ENCODE results near the gene MIEF2. TPM values are rescaled to one million over a fixed set of nuclear protein-coding genes. Genes with fewer than 3 reads are reported as not detected.

The MIEF2 gene
- total RNA-seq, 1 donor from 2014 or later: 48.0 TPM

DNA sequence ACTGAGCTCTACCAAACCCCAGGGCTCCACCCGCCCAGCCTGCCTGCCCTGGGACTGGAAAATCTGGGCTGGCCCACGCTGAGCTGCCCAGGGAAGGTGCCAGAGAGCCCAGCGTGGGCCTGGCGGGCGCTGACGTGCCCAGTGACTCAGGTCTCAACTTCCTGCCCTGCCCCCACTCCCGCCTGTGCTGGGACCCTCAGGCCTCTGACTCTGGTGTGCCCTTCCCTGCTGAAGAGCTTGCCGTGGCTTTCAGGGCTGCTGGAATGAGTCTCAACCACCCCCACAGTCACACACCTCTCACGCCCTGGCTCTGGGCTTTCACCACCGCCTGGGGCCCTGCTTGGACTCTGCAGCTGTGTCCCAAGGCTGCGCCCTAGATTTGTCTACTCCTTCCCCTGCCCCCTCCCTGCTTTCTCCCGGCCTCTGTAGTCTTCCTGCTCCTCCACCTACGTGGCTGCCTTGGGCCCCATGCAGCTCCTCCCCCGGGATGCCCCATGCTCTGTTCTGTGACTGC, 24.7 kb upstream of the MIEF2 start:
- DNase-seq (ENCODE audit: low read depth): no peak
- H3K4me3 ChIP-seq (ENCODE audit: low read depth, low read length): no peak overlapping the region

GRCh38 chr17:18236494-18236893, 24.0 kb upstream of the MIEF2 start:
- TF ChIP-seq, protein P1, sequence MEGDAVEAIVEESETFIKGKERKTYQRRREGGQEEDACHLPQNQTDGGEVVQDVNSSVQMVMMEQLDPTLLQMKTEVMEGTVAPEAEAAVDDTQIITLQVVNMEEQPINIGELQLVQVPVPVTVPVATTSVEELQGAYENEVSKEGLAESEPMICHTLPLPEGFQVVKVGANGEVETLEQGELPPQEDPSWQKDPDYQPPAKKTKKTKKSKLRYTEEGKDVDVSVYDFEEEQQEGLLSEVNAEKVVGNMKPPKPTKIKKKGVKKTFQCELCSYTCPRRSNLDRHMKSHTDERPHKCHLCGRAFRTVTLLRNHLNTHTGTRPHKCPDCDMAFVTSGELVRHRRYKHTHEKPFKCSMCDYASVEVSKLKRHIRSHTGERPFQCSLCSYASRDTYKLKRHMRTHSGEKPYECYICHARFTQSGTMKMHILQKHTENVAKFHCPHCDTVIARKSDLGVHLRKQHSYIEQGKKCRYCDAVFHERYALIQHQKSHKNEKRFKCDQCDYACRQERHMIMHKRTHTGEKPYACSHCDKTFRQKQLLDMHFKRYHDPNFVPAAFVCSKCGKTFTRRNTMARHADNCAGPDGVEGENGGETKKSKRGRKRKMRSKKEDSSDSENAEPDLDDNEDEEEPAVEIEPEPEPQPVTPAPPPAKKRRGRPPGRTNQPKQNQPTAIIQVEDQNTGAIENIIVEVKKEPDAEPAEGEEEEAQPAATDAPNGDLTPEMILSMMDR (conservative IDR thresholded peaks at IDR 0.05; ENCODE audit: low read depth, low read length): no peak
- DNase-seq (ENCODE audit: low read depth): no peak
- H3K4me3 ChIP-seq (ENCODE audit: low read depth, low read length): no peak overlapping the region

More for the DNA sequence above, 24.7 kb upstream of the MIEF2 start:
- TF ChIP-seq, protein P1 (conservative IDR thresholded peaks at IDR 0.05; ENCODE audit: low read depth, low read length): no peak

DNA sequence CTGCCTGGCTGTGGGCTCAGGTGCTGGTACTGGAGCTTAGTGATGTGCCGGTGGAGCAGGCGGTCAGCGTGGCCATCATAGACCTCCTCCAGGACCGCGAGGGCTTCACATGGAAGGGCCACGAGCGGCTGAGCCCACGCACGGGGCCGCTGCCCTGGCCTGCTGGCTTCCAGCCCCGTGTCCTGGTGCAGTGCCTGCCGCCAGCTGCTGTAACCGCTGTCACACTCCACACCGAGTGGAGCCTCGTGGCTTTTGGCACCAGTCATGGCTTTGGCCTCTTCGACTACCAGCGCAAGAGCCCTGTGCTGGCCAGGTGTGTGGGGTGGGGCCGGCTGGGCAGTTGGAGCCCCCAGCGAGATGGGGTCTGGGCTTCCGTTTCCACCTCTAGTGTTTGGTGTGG, 23.0 kb upstream of the MIEF2 start:
- H3K4me3 ChIP-seq (ENCODE audit: low read depth, low read length): no peak overlapping the region
- TF ChIP-seq, protein P1 (conservative IDR thresholded peaks at IDR 0.05; ENCODE audit: low read depth, low read length): no peak
- DNase-seq (ENCODE audit: low read depth): no peak

DNA sequence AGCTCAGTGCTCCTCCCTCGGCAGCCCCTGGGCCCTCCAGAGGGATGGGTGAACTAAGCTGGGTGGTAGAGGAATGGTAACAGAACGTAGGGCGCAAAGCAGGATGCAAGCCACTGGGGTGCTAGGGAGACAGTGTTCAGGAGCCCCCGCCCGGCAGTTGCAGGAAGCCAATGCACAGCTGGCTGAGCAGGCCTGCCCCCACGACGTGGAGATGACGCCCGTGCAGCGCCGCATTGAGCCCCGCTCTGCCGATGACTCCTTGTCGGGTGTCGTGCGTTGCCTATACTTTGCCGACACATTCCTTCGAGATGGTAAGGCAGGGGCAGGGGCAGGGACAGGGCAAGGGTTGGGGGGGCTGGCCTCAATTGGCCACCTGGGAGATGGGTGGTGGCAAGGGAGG, 22.2 kb upstream of the MIEF2 start:
- no peak for DNase-seq (ENCODE audit: low read depth)
- TF ChIP-seq, protein P1 (conservative IDR thresholded peaks at IDR 0.05; ENCODE audit: low read depth, low read length): no peak
- no peak overlapping the region for H3K4me3 ChIP-seq (ENCODE audit: low read depth, low read length)

DNA sequence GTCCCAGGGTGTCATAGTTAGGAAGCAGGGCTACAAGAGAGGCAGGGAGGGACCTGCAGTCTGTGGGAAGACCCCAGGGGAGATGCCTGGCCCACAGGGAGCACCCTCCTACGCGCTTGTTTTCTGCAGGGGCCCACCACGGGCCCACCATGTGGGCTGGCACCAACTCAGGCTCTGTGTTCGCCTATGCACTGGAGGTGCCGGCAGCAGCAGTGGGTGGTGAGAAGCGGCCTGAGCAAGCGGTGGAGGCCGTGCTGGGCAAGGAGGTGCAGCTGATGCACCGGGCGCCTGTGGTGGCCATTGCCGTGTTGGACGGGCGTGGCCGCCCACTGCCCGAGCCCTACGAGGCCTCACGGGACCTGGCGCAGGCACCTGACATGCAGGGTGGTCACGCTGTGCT, 20.0 kb upstream of the MIEF2 start:
- H3K4me3 ChIP-seq (ENCODE audit: low read depth, low read length): no peak overlapping the region
- DNase-seq (ENCODE audit: low read depth): no peak
- TF ChIP-seq, protein P1 (conservative IDR thresholded peaks at IDR 0.05; ENCODE audit: low read depth, low read length): no peak

DNA sequence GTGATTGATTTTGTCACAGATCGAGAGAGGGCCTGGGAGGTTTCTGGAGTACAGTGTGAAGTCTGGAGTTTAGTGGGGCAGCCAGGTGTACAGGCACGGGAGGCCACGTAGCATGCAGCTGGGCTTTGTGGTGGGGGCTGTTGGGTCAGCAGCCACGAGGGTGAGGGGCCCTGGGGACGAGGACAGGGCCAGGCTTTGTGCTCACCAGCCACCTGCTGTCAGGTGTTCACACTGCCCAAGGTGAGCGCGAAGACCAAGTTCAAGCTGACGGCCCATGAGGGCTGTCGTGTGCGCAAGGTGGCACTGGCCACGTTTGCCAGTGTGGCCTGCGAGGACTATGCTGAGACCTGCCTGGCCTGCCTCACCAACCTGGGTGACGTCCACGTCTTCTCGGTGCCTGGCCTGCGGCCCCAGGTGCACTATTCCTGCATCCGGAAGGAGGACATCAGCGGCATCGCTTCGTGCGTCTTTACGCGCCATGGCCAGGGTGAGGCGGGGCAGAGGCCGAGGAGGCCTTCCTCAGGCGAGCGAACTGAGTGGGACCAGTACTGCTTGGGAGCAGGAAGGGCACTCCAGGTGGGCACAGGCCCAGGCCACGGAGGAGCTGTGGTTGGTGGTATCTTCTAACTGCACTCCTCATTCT, 19.1 kb upstream of the MIEF2 start:
- H3K4me3 ChIP-seq (ENCODE audit: low read depth, low read length): no peak overlapping the region
- no peak for DNase-seq (ENCODE audit: low read depth)
- TF ChIP-seq, protein P1 (conservative IDR thresholded peaks at IDR 0.05; ENCODE audit: low read depth, low read length): no peak

All from epithelial cell of proximal tubule (primary cell).